COLO829 (cell line): ENCODE data around the gene DNAAF3.
"Not testable (repeated sequence)": the region's sequence is repeated elsewhere in the genome, so short reads cannot be mapped to it uniquely, and the experiment has no call there.

Experiments used
- DNase-seq: peaks from one replicate; pipeline ENCODE4 v3.0.0; 2012; ENCODE audit warnings: low spot score

DNAAF3 gene

GRCh38 chr19:55175117-55175867 is 8.9 kb upstream of the DNAAF3 start:
- no peak for DNase-seq

- DNase-seq: no peak
These were observed 8.2 kb upstream of the DNAAF3 start for GRCh38 chr19:55174425-55175116.

GRCh38 chr19:55173714-55174409 is 7.4 kb upstream of the DNAAF3 start:
- peak; percentile 94 for DNase-seq

- no peak for DNase-seq
These were observed 6.8 kb upstream of the DNAAF3 start for GRCh38 chr19:55173186-55173713.

GRCh38 chr19:55172741-55173140 is 6.3 kb upstream of the DNAAF3 start:
- DNase-seq: no peak

- not testable (repeated sequence) for DNase-seq
These were observed 5.9 kb upstream of the DNAAF3 start for GRCh38 chr19:55172318-55172717.

- DNase-seq: no peak
These were observed 5.0 kb upstream of the DNAAF3 start for GRCh38 chr19:55171440-55171839.

GRCh38 chr19:55169136-55169535 is 2.7 kb upstream of the DNAAF3 start:
- DNase-seq: no peak

- DNase-seq: peak; percentile 79
These were observed 372 bp downstream of the DNAAF3 start for GRCh38 chr19:55165952-55166529.

GRCh38 chr19:55161571-55162322 is 4.7 kb downstream of the DNAAF3 start:
- DNase-seq: no peak

- DNase-seq: no peak
These were observed 5.4 kb downstream of the DNAAF3 start for GRCh38 chr19:55160986-55161365.

- DNase-seq: peak; percentile 99
These were observed 6.1 kb downstream of the DNAAF3 start for GRCh38 chr19:55160128-55160985.

GRCh38 chr19:55158848-55159749 is 7.3 kb downstream of the DNAAF3 start:
- DNase-seq: no peak

GRCh38 chr19:55158423-55158822 is 8.0 kb downstream of the DNAAF3 start:
- DNase-seq: no peak

GRCh38 chr19:55157064-55157908 is 9.1 kb downstream of the DNAAF3 start, which contains the start of gene TNNI3:
Gene TNNI3, minus strand, starts transcription at chr19:55157732. Its CDS starts 143 bp downstream, at chr19:55157589.
- no peak for DNase-seq

- DNase-seq: peak; percentile 75
These were observed 10.0 kb downstream of the DNAAF3 start for GRCh38 chr19:55156202-55157063.

- DNase-seq: not testable (repeated sequence)
These were observed 10.6 kb downstream of the DNAAF3 start for GRCh38 chr19:55155784-55156183.
